GM23248 (cell line): ENCODE measurements around the gene MUC2.

Experiments
- EZH2 ChIP-seq: fragments of 200-600 bp; sonication (generic); IDR thresholded peaks from 2 replicates; pipeline ENCODE4 v1.6.1; 2018; ENCODE audit warnings: antibody characterized with exemption, mild to moderate bottlenecking; ENCODE audit not compliant: insufficient read depth, poor library complexity, severe bottlenecking
- EZH2phosphoT487 ChIP-seq: fragments of 200-600 bp; sonication (generic); IDR thresholded peaks from 2 replicates; pipeline ENCODE4 v1.6.1; 2018; ENCODE audit warnings: antibody characterized with exemption, moderate library complexity, mild to moderate bottlenecking, low read depth; ENCODE audit not compliant: insufficient read depth

- TF ChIP-seq EZH2 = no peak
- TF ChIP-seq EZH2phosphoT487 = no peak
These were observed 2.9 kb downstream of the MUC2 start for GRCh38 chr11:1077417-1078119.
